Upper lobe of left lung (tissue), 4 donors: ENCODE results near the gene LRRK1.

ENCODE experiments used
- EP300 ChIP-seq, 4 donors: sonication (generic); formaldehyde crosslinking; IDR thresholded peaks; one replicate each; pipeline ENCODE4 v1.5.1; 2017; ENCODE audit warnings: antibody characterized with exemption in 4 of 4, control low read depth in 2 of 4
- POLR2A ChIP-seq, 4 donors: fragments of 450-650 bp; IDR thresholded peaks; one replicate each; pipeline ENCODE4 v1.5.1; 2016 to 2017; ENCODE audit warnings: antibody characterized with exemption in 4 of 4, mild to moderate bottlenecking in 2 of 4
- POLR2AphosphoS5 ChIP-seq, 2 donors: sonication (generic); formaldehyde crosslinking; IDR thresholded peaks; one replicate each; pipeline ENCODE4 v1.5.1; 2017; ENCODE audit warnings: antibody characterized with exemption in 2 of 2
- TF ChIP-seq, protein P1 (sequence below), 6 experiments: fragments of 450-650 bp in 4 of 6; fragments of 200-600 bp in 2 of 6; sonication (generic) in 2 of 6; IDR thresholded peaks; one replicate each; pipeline ENCODE4 v1.5.1; 2016 to 2019; ENCODE audit warnings: antibody characterized with exemption in 6 of 6

DNA sequence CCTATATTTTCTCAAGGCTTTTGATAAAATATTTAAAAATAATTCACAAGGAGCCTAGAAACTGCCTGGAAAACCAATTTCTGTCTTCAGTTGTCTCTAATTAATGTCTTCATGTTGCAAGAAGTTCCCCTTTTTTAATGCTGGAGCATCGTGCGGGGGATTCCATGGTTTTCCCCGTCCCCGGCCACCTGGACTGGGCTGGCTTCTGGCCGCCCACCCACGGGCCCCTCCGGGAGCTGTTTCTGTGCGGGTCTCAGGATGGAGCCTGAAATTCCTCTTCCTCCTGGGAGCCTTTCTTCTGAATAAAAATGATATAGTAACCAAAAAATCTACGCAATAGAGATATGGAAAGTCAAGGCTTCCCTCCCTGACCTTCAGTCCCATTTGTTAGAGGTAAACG is 8.1 kb upstream of the LRRK1 start:
- TF ChIP-seq, protein P1, sequence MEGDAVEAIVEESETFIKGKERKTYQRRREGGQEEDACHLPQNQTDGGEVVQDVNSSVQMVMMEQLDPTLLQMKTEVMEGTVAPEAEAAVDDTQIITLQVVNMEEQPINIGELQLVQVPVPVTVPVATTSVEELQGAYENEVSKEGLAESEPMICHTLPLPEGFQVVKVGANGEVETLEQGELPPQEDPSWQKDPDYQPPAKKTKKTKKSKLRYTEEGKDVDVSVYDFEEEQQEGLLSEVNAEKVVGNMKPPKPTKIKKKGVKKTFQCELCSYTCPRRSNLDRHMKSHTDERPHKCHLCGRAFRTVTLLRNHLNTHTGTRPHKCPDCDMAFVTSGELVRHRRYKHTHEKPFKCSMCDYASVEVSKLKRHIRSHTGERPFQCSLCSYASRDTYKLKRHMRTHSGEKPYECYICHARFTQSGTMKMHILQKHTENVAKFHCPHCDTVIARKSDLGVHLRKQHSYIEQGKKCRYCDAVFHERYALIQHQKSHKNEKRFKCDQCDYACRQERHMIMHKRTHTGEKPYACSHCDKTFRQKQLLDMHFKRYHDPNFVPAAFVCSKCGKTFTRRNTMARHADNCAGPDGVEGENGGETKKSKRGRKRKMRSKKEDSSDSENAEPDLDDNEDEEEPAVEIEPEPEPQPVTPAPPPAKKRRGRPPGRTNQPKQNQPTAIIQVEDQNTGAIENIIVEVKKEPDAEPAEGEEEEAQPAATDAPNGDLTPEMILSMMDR (IDR thresholded peaks at IDR 0.05): no peak
- TF ChIP-seq POLR2A (IDR thresholded peaks at IDR 0.05) (no peak), POLR2AphosphoS5 (IDR thresholded peaks at IDR 0.05) (no peak), EP300 (IDR thresholded peaks at IDR 0.05) (no peak)
